DOHH2 (cell line): ENCODE results near the gene KRT84.

ENCODE experiments used
- H3F3A ChIP-seq: fragments of 200-600 bp; sonication (generic), shearing (Covaris generic); 2 replicates; pipeline ENCODE4 v1.6.0; 2016; ENCODE audit warnings: antibody characterized with exemption, mild to moderate bottlenecking; ENCODE audit not compliant: control insufficient read depth, insufficient read depth
- H3K27ac ChIP-seq: fragments of 200-600 bp; sonication (generic); 2 replicates; pipeline ENCODE4 v1.5.1; 2014; ENCODE audit warnings: low read depth, mild to moderate bottlenecking, low read length, moderate library complexity
- H3K27me3 ChIP-seq: fragments of 200-600 bp; sonication (generic); 2 replicates; pipeline ENCODE4 v1.6.1; 2014; ENCODE audit warnings: mild to moderate bottlenecking, low read length, mixed read lengths; ENCODE audit not compliant: control insufficient read depth
- H3K36me3 ChIP-seq: fragments of 200-600 bp; sonication (generic); 2 replicates; pipeline ENCODE4 v1.6.1; 2014; ENCODE audit warnings: mild to moderate bottlenecking, low read length, moderate library complexity, mixed read lengths; ENCODE audit not compliant: control insufficient read depth
- H3K4me1 ChIP-seq: fragments of 200-600 bp; sonication (generic); 2 replicates; pipeline ENCODE4 v1.6.1; 2014; ENCODE audit warnings: mild to moderate bottlenecking, low read length, mixed read lengths; ENCODE audit not compliant: control insufficient read depth
- H3K4me2 ChIP-seq: fragments of 200-600 bp; sonication (generic); 2 replicates; pipeline ENCODE4 v1.6.0; 2014; ENCODE audit warnings: mild to moderate bottlenecking, low read length, moderate library complexity
- H3K4me3 ChIP-seq: fragments of 200-600 bp; sonication (generic); 2 replicates; pipeline ENCODE4 v1.5.1; 2014; ENCODE audit warnings: mild to moderate bottlenecking, low read length, mixed read lengths
- H3K79me2 ChIP-seq: fragments of 200-600 bp; sonication (generic); 2 replicates; pipeline ENCODE4 v1.6.1; 2014; ENCODE audit warnings: mild to moderate bottlenecking, low read length, mixed read lengths; ENCODE audit not compliant: control insufficient read depth
- H3K9me2 ChIP-seq: fragments of 200-600 bp; sonication (generic); replicated peaks from 2 replicates; pipeline ENCODE4 v1.6.1; 2014; ENCODE audit warnings: mild to moderate bottlenecking, low read length, mixed read lengths; ENCODE audit not compliant: control insufficient read depth
- H3K9me3 ChIP-seq: fragments of 200-600 bp; sonication (generic); 2 replicates; pipeline ENCODE4 v1.6.1; 2014; ENCODE audit warnings: antibody characterized with exemption, low read length, mixed read lengths; ENCODE audit not compliant: control insufficient read depth, insufficient read depth
- H4K20me1 ChIP-seq: fragments of 200-600 bp; sonication (generic); 2 replicates; pipeline ENCODE4 v1.6.0; 2014; ENCODE audit warnings: low read depth, mild to moderate bottlenecking, antibody characterized with exemption, low read length, moderate library complexity; ENCODE audit not compliant: control insufficient read depth, insufficient read depth
- EZH2phosphoT487 ChIP-seq: fragments of 200-600 bp; sonication (generic); IDR thresholded peaks from 2 replicates; pipeline ENCODE4 v1.6.1; 2017; ENCODE audit warnings: borderline replicate concordance, mild to moderate bottlenecking, antibody characterized with exemption, low read length, moderate library complexity, mixed read lengths
- TF ChIP-seq, protein P1 (sequence below): fragments of 200-600 bp; sonication (generic); IDR thresholded peaks from one replicate; pipeline ENCODE4 v1.5.1; 2014; ENCODE audit warnings: antibody characterized with exemption, mild to moderate bottlenecking, low read depth, low read length; ENCODE audit not compliant: poor library complexity, severe bottlenecking

The KRT84 gene

DNA sequence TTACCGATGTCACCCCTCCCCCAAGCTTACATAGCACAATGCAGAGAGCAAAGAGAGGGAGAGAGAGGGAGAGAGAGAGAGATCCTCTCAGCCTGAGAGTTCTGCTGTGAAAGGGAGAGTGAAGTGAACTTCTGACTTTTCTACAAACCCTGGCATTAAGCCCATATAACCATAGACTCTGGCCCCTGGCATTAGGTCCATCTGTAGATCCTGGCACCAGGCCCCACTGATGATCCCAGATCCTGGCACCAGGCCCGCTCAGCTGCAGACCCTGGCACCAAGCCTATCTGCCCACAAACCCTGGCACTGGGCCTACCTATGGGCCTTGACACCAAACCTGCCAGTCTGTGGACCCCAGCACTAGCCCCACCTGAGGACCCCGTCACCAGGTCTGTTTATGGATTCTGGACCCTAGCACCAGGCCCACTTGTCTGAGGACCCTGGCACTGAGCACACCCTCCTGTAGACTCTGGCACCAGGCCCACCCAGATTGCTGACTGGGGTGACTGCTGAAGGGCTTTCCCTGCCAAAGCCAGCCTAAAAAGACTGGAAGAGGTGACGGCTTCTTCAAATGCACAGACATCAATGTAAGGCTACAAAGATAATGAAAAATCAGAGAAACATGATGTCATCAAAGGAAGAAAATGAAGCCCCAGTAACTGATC is 49.7 kb downstream of the KRT84 start:
- no peaks in the 10 kb centered on the region for H3F3A ChIP-seq
- no peaks in the 10 kb centered on the region for H3K36me3 ChIP-seq
- H3K79me2 ChIP-seq: no peaks in the 10 kb centered on the region
- H4K20me1 ChIP-seq: no peaks in the 10 kb centered on the region
- no peaks in the 10 kb centered on the region for H3K9me3 ChIP-seq
- no peaks in the 10 kb centered on the region for H3K9me2 ChIP-seq
- H3K4me3 ChIP-seq: no peak overlapping the region
- no peaks in the 10 kb centered on the region for H3K4me1 ChIP-seq
- no peak overlapping the region for H3K27ac ChIP-seq
- H3K4me2 ChIP-seq: no peak overlapping the region
- H3K27me3 ChIP-seq: peaks cover 15% of the 10 kb centered on the region
- TF ChIP-seq, protein P1, sequence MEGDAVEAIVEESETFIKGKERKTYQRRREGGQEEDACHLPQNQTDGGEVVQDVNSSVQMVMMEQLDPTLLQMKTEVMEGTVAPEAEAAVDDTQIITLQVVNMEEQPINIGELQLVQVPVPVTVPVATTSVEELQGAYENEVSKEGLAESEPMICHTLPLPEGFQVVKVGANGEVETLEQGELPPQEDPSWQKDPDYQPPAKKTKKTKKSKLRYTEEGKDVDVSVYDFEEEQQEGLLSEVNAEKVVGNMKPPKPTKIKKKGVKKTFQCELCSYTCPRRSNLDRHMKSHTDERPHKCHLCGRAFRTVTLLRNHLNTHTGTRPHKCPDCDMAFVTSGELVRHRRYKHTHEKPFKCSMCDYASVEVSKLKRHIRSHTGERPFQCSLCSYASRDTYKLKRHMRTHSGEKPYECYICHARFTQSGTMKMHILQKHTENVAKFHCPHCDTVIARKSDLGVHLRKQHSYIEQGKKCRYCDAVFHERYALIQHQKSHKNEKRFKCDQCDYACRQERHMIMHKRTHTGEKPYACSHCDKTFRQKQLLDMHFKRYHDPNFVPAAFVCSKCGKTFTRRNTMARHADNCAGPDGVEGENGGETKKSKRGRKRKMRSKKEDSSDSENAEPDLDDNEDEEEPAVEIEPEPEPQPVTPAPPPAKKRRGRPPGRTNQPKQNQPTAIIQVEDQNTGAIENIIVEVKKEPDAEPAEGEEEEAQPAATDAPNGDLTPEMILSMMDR: no peak
- TF ChIP-seq EZH2phosphoT487: no peak

- no peak overlapping the region for H3K4me2 ChIP-seq
- TF ChIP-seq, protein P1: no peak
- no peak for TF ChIP-seq EZH2phosphoT487
- H4K20me1 ChIP-seq: no peaks in the 10 kb centered on the region
- H3K9me2 ChIP-seq: no peaks in the 10 kb centered on the region
- H3K36me3 ChIP-seq: no peaks in the 10 kb centered on the region
- H3K4me1 ChIP-seq: no peaks in the 10 kb centered on the region
- no peaks in the 10 kb centered on the region for H3F3A ChIP-seq
- H3K4me3 ChIP-seq: no peak overlapping the region
- no peak overlapping the region for H3K27ac ChIP-seq
- no peaks in the 10 kb centered on the region for H3K79me2 ChIP-seq
- H3K9me3 ChIP-seq: no peaks in the 10 kb centered on the region
- peaks cover 15% of the 10 kb centered on the region; the same call in 1 of the 2 replicates for H3K27me3 ChIP-seq
These were observed 51.3 kb downstream of the KRT84 start for GRCh38 chr12:52334185-52334584.

DNA sequence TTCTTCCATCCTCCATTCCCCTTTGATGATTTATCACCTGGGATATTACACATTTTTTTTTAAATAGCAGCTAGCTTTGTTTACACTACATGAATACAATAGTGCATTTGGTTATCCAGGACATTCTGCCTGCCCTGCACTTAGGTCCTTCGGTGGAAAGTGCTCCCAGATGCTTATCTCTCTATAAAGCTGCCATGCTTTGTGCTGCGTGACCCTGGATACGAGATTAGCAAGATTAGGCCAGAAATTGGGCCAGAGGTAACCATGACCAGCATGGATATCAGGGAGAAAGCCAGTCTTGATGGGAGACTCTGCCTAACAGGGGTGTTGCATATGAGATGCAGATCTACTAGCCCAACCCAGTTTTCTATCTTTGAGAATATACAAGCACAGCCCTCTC is 52.1 kb downstream of the KRT84 start:
- H3K4me1 ChIP-seq: no peaks in the 10 kb centered on the region
- H3K9me2 ChIP-seq: no peaks in the 10 kb centered on the region
- no peak overlapping the region for H3K4me2 ChIP-seq
- H4K20me1 ChIP-seq: no peaks in the 10 kb centered on the region
- TF ChIP-seq, protein P1: no peak
- TF ChIP-seq EZH2phosphoT487: no peak
- H3K9me3 ChIP-seq: no peaks in the 10 kb centered on the region
- no peaks in the 10 kb centered on the region for H3F3A ChIP-seq
- H3K36me3 ChIP-seq: no peaks in the 10 kb centered on the region
- no peaks in the 10 kb centered on the region for H3K79me2 ChIP-seq
- H3K4me3 ChIP-seq: no peak overlapping the region
- H3K27me3 ChIP-seq: peaks cover 17% of the 10 kb centered on the region; the same call in 1 of the 2 replicates
- H3K27ac ChIP-seq: no peak overlapping the region
